Measurements from ENCODE around the gene SETD7. TPM values are rescaled to one million over a fixed set of nuclear protein-coding genes. Genes with fewer than 3 reads are reported as not detected.

The SETD7 gene
- total RNA-seq, 4 donors from 2014 or later = 38.9 to 80.6 (median 59.3) TPM

DNA sequence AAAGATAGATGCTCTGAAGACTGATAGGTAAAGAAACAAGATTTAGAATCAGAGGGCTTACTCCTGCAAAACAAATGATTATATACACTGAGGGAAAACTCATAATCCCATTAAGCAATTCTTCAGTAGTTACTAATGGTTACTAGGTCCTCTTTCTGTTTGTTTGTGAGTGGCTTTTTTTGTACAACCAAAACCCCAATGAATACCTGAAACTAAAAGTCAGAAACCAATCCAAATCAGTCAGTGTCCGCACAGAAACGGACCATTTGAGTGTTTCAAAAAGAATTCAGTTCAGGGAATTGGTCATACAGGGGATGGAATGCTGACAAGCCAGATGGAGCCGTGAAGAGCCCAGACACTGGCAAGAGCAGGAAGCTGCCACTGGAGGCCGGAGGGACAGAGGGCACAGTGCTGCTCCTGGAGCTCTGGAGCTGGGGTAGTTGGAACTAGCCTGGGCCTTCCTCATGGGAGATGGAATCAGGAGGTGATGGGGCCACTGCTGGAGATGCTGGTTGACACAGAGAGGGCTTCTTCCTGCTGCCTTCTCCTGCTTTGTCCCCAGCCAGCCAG, 31.9 kb downstream of the SETD7 start:
- intact Hi-C loops (cut with DNase I; ENCODE audit: low total_unique reads) = no loop called here
- Histone ChIP-seq H3K27me3 (no peaks in the 10 kb centered on the region), H3K36me3 (no peaks in the 10 kb centered on the region), H3K27ac (no peak overlapping the region), H3K4me1 (no peaks in the 10 kb centered on the region), H3K9me3 (no peaks in the 10 kb centered on the region), H3K4me3 (no peak overlapping the region)
- TF ChIP-seq, protein P1, sequence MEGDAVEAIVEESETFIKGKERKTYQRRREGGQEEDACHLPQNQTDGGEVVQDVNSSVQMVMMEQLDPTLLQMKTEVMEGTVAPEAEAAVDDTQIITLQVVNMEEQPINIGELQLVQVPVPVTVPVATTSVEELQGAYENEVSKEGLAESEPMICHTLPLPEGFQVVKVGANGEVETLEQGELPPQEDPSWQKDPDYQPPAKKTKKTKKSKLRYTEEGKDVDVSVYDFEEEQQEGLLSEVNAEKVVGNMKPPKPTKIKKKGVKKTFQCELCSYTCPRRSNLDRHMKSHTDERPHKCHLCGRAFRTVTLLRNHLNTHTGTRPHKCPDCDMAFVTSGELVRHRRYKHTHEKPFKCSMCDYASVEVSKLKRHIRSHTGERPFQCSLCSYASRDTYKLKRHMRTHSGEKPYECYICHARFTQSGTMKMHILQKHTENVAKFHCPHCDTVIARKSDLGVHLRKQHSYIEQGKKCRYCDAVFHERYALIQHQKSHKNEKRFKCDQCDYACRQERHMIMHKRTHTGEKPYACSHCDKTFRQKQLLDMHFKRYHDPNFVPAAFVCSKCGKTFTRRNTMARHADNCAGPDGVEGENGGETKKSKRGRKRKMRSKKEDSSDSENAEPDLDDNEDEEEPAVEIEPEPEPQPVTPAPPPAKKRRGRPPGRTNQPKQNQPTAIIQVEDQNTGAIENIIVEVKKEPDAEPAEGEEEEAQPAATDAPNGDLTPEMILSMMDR (IDR thresholded peaks at IDR 0.05) = no peak
- no peak for TF ChIP-seq POLR2A (IDR thresholded peaks at IDR 0.05)
- no peak for DNase-seq

DNA sequence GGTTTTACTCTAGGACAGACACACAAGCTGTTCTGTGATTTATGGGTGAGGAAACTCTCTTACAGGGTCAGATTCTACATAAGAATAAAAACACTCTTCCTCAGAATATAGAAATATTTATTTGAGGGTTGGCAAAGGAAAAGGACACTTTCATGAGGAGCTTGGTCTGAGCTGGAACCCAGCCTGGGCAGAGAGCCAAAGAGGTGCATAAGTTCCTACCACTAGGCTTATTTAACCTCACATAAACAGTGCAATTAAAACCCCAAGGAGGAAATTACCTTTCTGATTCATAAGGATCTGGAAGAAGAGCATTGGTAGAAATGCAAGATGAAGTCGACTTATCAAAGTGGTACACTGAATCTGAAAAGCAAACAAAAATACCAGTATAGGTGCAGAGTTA, 32.9 kb downstream of the SETD7 start:
- H3K27me3 ChIP-seq = no peaks in the 10 kb centered on the region
- H3K4me1 ChIP-seq = no peaks in the 10 kb centered on the region
- H3K9me3 ChIP-seq = no peaks in the 10 kb centered on the region
- H3K27ac ChIP-seq = no peak overlapping the region
- TF ChIP-seq, protein P1 (IDR thresholded peaks at IDR 0.05) = no peak
- no peak for TF ChIP-seq POLR2A (IDR thresholded peaks at IDR 0.05)
- intact Hi-C loops (cut with DNase I; ENCODE audit: low total_unique reads) = no loop called here
- H3K4me3 ChIP-seq = no peak overlapping the region
- no peaks in the 10 kb centered on the region for H3K36me3 ChIP-seq
- no peak for DNase-seq

DNA sequence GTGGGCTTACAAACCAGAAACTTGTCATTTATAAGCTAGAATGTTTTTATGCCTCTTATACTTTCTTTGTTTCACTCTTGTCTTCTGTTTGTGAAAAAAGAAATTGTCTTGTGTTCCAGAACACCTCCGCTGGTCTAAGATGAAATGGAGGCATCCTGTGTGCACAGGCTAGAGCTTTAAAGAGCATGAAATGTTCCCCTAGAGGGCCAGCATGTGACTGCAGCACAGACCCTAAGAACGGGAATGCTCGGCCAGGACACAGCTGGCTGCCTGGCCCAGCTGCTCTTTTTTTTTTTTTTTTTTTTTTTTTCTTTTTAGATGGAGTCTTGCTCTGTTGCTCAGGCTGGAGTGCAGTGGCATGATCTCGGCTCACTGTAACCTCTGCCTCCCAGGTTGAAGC, 33.6 kb downstream of the SETD7 start:
- intact Hi-C loops (cut with DNase I; ENCODE audit: low total_unique reads) = no loop called here

DNA sequence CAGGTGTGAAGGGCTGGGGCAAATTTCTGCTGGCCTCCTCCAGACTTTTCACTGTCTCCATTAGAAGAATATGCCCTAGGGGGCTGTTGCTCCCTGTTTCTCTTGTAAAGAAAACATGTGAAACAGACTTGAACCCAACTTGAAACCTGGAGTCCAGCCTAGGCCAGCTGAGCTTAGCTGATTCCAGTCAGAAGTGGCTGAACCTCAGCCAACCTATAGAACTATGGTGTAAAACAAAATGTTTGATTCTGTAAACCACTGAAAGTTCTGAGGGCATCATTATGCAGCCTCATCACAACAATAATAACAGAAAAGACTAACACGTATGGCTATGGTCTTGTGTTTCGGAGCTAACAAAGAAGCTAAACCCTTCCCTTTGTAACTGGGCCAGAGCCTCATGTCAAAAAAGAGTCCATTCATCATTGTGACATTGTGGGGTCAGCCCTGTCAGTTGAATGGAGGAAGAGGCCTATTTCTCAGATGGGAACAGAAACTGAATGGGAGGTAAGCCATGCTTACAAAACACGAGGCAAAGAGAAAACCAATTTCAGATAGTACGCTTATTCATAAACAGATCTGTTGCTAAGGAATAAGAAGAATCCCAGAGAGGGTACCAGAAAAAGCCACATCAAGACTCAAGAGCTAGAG, 34.1 kb downstream of the SETD7 start:
- DNase-seq = no peak
- Histone ChIP-seq H3K4me3 (no peak overlapping the region), H3K4me1 (no peaks in the 10 kb centered on the region), H3K27ac (no peak overlapping the region), H3K27me3 (no peaks in the 10 kb centered on the region), H3K36me3 (no peaks in the 10 kb centered on the region), H3K9me3 (no peaks in the 10 kb centered on the region)
- TF ChIP-seq POLR2A (IDR thresholded peaks at IDR 0.05) = no peak
- TF ChIP-seq, protein P1 (IDR thresholded peaks at IDR 0.05) = no peak
- intact Hi-C loops (cut with DNase I; ENCODE audit: low total_unique reads) = no loop called here

More for the DNA sequence above, 33.6 kb downstream of the SETD7 start:
- no peaks in the 10 kb centered on the region for H3K9me3 ChIP-seq
- TF ChIP-seq, protein P1 (IDR thresholded peaks at IDR 0.05) = no peak
- no peak for TF ChIP-seq POLR2A (IDR thresholded peaks at IDR 0.05)
- no peaks in the 10 kb centered on the region for H3K4me1 ChIP-seq
- no peak overlapping the region for H3K27ac ChIP-seq
- H3K27me3 ChIP-seq = no peaks in the 10 kb centered on the region
- no peak for DNase-seq
- no peaks in the 10 kb centered on the region for H3K36me3 ChIP-seq
- no peak overlapping the region for H3K4me3 ChIP-seq

DNA sequence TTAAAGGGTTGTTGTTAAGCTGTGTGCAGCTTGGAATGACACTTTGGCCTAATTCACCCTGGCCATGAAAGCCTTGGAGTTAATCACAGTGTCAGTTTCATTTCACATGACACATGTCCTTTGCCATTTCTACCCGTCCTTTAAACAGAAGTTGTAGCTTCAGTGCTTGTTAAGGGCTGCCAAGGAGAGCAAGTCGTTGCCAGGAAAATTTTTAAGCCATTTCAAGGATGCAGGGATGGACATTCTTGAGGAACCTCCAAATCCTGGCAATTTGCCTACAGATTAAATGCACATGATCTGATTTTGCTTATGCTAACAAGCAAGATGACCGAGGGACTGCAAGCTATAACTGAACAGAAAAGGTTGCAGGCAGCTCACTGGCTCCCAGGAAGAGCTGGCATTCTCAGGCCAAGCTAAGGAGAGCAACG, 40.5 kb downstream of the SETD7 start:
- Histone ChIP-seq H3K27me3 (no peaks in the 10 kb centered on the region), H3K9me3 (no peaks in the 10 kb centered on the region), H3K27ac (no peak overlapping the region), H3K4me1 (no peaks in the 10 kb centered on the region), H3K4me3 (no peak overlapping the region), H3K36me3 (no peaks in the 10 kb centered on the region)
- DNase-seq = no peak
- intact Hi-C loops (cut with DNase I; ENCODE audit: low total_unique reads) = no loop called here
- TF ChIP-seq POLR2A (IDR thresholded peaks at IDR 0.05) = no peak
- TF ChIP-seq, protein P1 (IDR thresholded peaks at IDR 0.05) = no peak
